B cell (primary cell): ENCODE measurements around the gene DIPK1A. TPM values are rescaled to one million over a fixed set of nuclear protein-coding genes. Genes with fewer than 3 reads are reported as not detected.

Source experiments
- ATAC-seq: fragments of 200-7000 bp; cut with Tn5 transposase; one replicate; pipeline ENCODE4 v1.10.0; 2021; ENCODE audit warnings: low read depth, mild to moderate bottlenecking, moderate number of reproducible peaks, moderate library complexity
- CTCF ChIA-PET: fragments of 350-600 bp; sonication (Branson Sonifier 250); formaldehyde crosslinking; loops from one replicate; lab custom pipeline; 2021; ENCODE audit warnings: antibody characterized with exemption, inconsistent platforms; lab: Charles Lee
- POLR2A ChIA-PET: fragments of 350-600 bp; sonication (Branson Sonifier 250); formaldehyde crosslinking; loops from one replicate; lab custom pipeline; 2021; ENCODE audit warnings: antibody characterized with exemption; lab: Charles Lee
- DNase-seq: peaks from one replicate; pipeline ENCODE4 v3.0.0; 2013
- H2AFZ ChIP-seq: 2 replicates; pipeline ENCODE4 v1.6.1; 2012; ENCODE audit warnings: mild to moderate bottlenecking, low read depth, low read length; ENCODE audit not compliant: insufficient read depth, poor library complexity, severe bottlenecking
- H3K27ac ChIP-seq, 2 donors: 1 replicate in 1 of 2; 2 replicates in 1 of 2; pipeline ENCODE4 v1.5.1; 2012 to 2013; ENCODE audit warnings: low read length in 2 of 2, mild to moderate bottlenecking in 2 of 2, moderate library complexity in 1 of 2
- H3K27me3 ChIP-seq, 4 experiments: fragments of 200-600 bp in 1 of 4; sonication (generic) in 1 of 4; replicated peaks in 1 of 4; 1 replicate in 2 of 4; 2 replicates in 2 of 4; pipeline versions ENCODE4 v1.6.1 to v1.7.0; 2013 to 2016; ENCODE audit warnings: low read length in 3 of 4, mild to moderate bottlenecking in 2 of 4, mixed read lengths in 1 of 4, moderate library complexity in 1 of 4; ENCODE audit not compliant: insufficient read depth in 4 of 4, control insufficient read depth in 3 of 4; ENCODE audit errors: control extremely low read depth in 1 of 4
- H3K36me3 ChIP-seq, 2 experiments: replicated peaks in 1 of 2; 1 replicate in 1 of 2; 2 replicates in 1 of 2; pipeline versions ENCODE4 v1.6.1 to v1.7.1; 2013; ENCODE audit warnings: low read length in 1 of 2; ENCODE audit not compliant: insufficient read depth in 2 of 2, control insufficient read depth in 1 of 2; ENCODE audit errors: control extremely low read depth in 1 of 2, extremely low read depth in 1 of 2
- H3K4me1 ChIP-seq, 2 donors: fragments of 200-600 bp in 1 of 2; sonication (generic) in 1 of 2; 1 replicate in 1 of 2; 2 replicates in 1 of 2; pipeline versions ENCODE4 v1.5.1 to v1.6.1; 2013 to 2017; ENCODE audit warnings: low read length in 2 of 2; ENCODE audit not compliant: control insufficient read depth in 2 of 2, insufficient read depth in 2 of 2
- H3K4me2 ChIP-seq: replicated peaks from 2 replicates; pipeline ENCODE3; 2012; ENCODE audit warnings: mild to moderate bottlenecking, low read depth, low read length; ENCODE audit not compliant: poor library complexity, severe bottlenecking
- H3K4me3 ChIP-seq, 5 experiments: fragments of 200-600 bp in 1 of 5; sonication (generic) in 1 of 5; 1 replicate in 3 of 5; 2 replicates in 2 of 5; pipeline versions ENCODE4 v1.5.1 to v1.7.0; 2011 to 2016; ENCODE audit warnings: low read length in 4 of 5, mild to moderate bottlenecking in 4 of 5, low read depth in 2 of 5, control low read depth in 1 of 5, moderate library complexity in 1 of 5; ENCODE audit not compliant: insufficient read depth in 1 of 5; ENCODE audit errors: control extremely low read depth in 1 of 5, extremely low read depth in 1 of 5
- H3K79me2 ChIP-seq: fragments of 200-600 bp; sonication (generic); one replicate; pipeline ENCODE4 v1.6.0; 2016; ENCODE audit warnings: low read length; ENCODE audit not compliant: control insufficient read depth, insufficient read depth
- H3K9ac ChIP-seq: fragments of 200-600 bp; sonication (generic); 2 replicates; pipeline ENCODE4 v1.6.1; 2017; ENCODE audit warnings: mild to moderate bottlenecking, low read length, moderate library complexity
- H3K9me3 ChIP-seq, 3 donors: one replicate each; pipeline versions ENCODE4 v1.6.1 to v1.7.1; 2013; ENCODE audit warnings: low read length in 2 of 3; ENCODE audit not compliant: control insufficient read depth in 2 of 3, insufficient read depth in 1 of 3; ENCODE audit errors: control extremely low read depth in 1 of 3
- H4K20me1 ChIP-seq: 2 replicates; pipeline ENCODE4 v1.6.0; 2012; ENCODE audit warnings: mild to moderate bottlenecking, low read length; ENCODE audit not compliant: insufficient read depth, control insufficient read depth, poor library complexity, severe bottlenecking
- H3K27ac Mint-ChIP-seq: one replicate; pipeline ENCODE4 v1.8.0; 2021; ENCODE audit warnings: mixed read lengths
- H3K27me3 Mint-ChIP-seq: one replicate; pipeline ENCODE4 v1.8.0; 2021; ENCODE audit warnings: mixed read lengths
- H3K4me1 Mint-ChIP-seq: one replicate; pipeline ENCODE4 v1.8.0; 2021; ENCODE audit warnings: mixed read lengths
- H3K4me3 Mint-ChIP-seq: one replicate; pipeline ENCODE4 v1.8.0; 2021; ENCODE audit warnings: mixed read lengths
- H3K9me3 Mint-ChIP-seq: one replicate; pipeline ENCODE4 v1.8.0; 2022; ENCODE audit warnings: mixed read lengths; ENCODE audit not compliant: insufficient read depth
- CTCF ChIP-seq: fragments of 200-600 bp; IDR thresholded peaks from one replicate; pipeline ENCODE4 v1.8.0; 2022; ENCODE audit warnings: antibody characterized with exemption, mild to moderate bottlenecking
- EZH2 ChIP-seq: IDR thresholded peaks from 2 replicates; pipeline ENCODE4 v1.6.1; 2012; ENCODE audit warnings: borderline replicate concordance, low read depth, mild to moderate bottlenecking, moderate library complexity, low read length; ENCODE audit not compliant: insufficient read depth, poor library complexity, severe bottlenecking
- WGBS: methylation state at CpG from one replicate; pipeline ENCODE4 v1.1.5; 2013; ENCODE audit warnings: missing lambda C conversion rate; ENCODE audit not compliant: insufficient coverage; 5-methylcytosine and 5-hydroxymethylcytosine counted together
- intact Hi-C: fragments of 100-400 bp; cut with micrococcal nuclease; formaldehyde crosslinking; loops from one replicate; pipeline ENCODE4 v1.10.0; 2022
- polyA plus RNA-seq: library from polyadenylated mRNA; depleted of rRNA; stranded (reverse); fragments of >200 nt; gene quantifications from 2 replicates; pipeline ENCODE4 v1.2.3, GENCODE V29; 2012
- total RNA-seq, 2 donors: library from RNA; stranded (reverse); fragments of 120-200 nt in 1 of 2; gene quantifications; 1 replicate in 1 of 2; 2 replicates in 1 of 2; pipeline versions ENCODE4 v1.2.3 to v1.2.4, GENCODE V29; 2013 to 2022

The DIPK1A gene
- total and polyA plus RNA-seq, 2 donors (not counting 1 experiment from before 2014, with no cell fraction given): 10.7 to 22.7 TPM

DNA sequence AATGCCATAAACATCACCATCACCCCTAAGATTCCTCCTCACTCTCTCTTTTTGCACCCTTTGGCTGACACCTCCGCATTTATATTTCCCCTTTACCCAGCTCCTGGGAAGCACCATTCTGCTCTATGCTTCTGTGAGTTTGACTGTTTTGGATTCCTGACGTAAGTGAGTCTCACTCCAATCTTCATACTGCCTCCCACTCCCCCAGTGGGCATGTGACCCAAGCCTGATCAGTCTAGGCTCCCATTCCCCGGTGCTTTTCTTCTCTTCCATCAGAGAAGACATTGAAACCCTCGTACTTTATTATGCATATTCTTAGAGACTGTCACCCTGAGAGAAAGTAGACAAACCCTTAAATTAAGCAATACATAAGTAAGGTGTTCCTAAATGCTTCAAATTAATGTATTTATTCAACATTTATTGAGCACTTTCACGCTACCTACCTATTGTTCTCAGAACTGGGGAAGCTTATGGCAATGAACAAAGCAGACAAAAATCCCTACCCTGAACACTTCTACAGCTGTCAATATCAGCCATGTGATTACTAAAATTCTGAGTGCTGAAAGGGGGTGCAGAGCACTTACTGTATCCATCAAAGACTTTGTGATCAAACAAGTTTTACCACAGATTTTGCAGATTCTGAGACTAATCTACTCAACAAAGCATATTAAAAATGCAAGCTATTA, 43.4 kb upstream of the DIPK1A start:
- peak overlapping the region; percentile 18 for H3K9ac ChIP-seq
- no peaks in the 10 kb centered on the region for H3K27me3 ChIP-seq
- H3K4me1 Mint-ChIP-seq: peaks cover 14% of the 10 kb centered on the region
- 100% methylated on average over 2 of the region's 5 CpGs for WGBS
- intact Hi-C loops: no loop called here
- H3K9me3 Mint-ChIP-seq: no peaks in the 10 kb centered on the region
- DNase-seq (no peak), ATAC-seq (no peak)
- no peaks in the 10 kb centered on the region for H4K20me1 ChIP-seq
- no peaks in the 10 kb centered on the region for H3K36me3 ChIP-seq
- H3K4me2 ChIP-seq: peak overlapping the region; percentile 59
- no peaks in the 10 kb centered on the region for H3K9me3 ChIP-seq
- no peaks in the 10 kb centered on the region for H3K27me3 Mint-ChIP-seq
- no peak overlapping the region for H3K27ac Mint-ChIP-seq
- peak overlapping the region; percentile 9 for H2AFZ ChIP-seq
- TF ChIP-seq EZH2: no peak
- TF ChIP-seq CTCF: no peak
- ChIA-PET CTCF (interaction anchor here (1.2 to 4.5 kb wide), 5 partner anchors 9 to 694 kb away, joined by 3 to 29 read pairs (median 6); partner anchors contain the start of gene DIPK1A), POLR2A (no interaction called here)
- H3K79me2 ChIP-seq: no peaks in the 10 kb centered on the region
- no peak overlapping the region for H3K4me3 ChIP-seq
- no peak overlapping the region for H3K4me3 Mint-ChIP-seq
- peaks cover 13 to 14% of the 10 kb centered on the region in 2 donors for H3K4me1 ChIP-seq
- H3K27ac ChIP-seq: peak overlapping the region in 1 of 2 donors; percentile 30

- Mint-ChIP-seq H3K4me1 (peaks cover 14% of the 10 kb centered on the region), H3K4me3 (no peak overlapping the region), H3K27me3 (no peaks in the 10 kb centered on the region), H3K9me3 (no peaks in the 10 kb centered on the region), H3K27ac (no peak overlapping the region)
- no peak for ATAC-seq
- Histone ChIP-seq H3K4me2 (no peak overlapping the region), H3K4me3 (no peak overlapping the region), H3K36me3 (no peaks in the 10 kb centered on the region), H3K79me2 (no peaks in the 10 kb centered on the region), H3K9me3 (no peaks in the 10 kb centered on the region), H3K4me1 (peaks cover 13 to 14% of the 10 kb centered on the region in 2 donors), H3K27ac (no peak overlapping the region), H2AFZ (no peak overlapping the region), H3K27me3 (no peaks in the 10 kb centered on the region), H4K20me1 (no peaks in the 10 kb centered on the region), H3K9ac (no peak overlapping the region)
- TF ChIP-seq EZH2: no peak
- TF ChIP-seq CTCF: no peak
- POLR2A ChIA-PET: no interaction called here
- intact Hi-C loops: no loop called here
- CTCF ChIA-PET: interaction anchor here (1.3 to 4.5 kb wide), 6 partner anchors 10 to 145 kb away, joined by 4 to 29 read pairs (median 7); partner anchors contain the start of gene DIPK1A
- WGBS: 96% methylated on average over 4 of the region's 5 CpGs
- DNase-seq: no peak
These were observed 42.7 kb upstream of the DIPK1A start for GRCh38 chr1:93003981-93004380.
